Measurements from ENCODE around the gene GTPBP6. TPM values are rescaled to one million over a fixed set of nuclear protein-coding genes. Genes with fewer than 3 reads are reported as not detected.

Gene GTPBP6
- total and polyA plus RNA-seq, 8 donors, result 31.1 to 63.2 (median 53.1) TPM

- Histone ChIP-seq H3K27me3 (no peaks in the 10 kb centered on the region), H3K9me3 (no peaks in the 10 kb centered on the region), H3K27ac (no peak overlapping the region), H3K4me3 (no peak overlapping the region), H3K36me3 (no peaks in the 10 kb centered on the region), H3K4me1 (peaks cover 0 to 3% of the 10 kb centered on the region in 2 donors)
- intact Hi-C loops (cut with DNase I), result no loop called here
- TF ChIP-seq, protein P1, sequence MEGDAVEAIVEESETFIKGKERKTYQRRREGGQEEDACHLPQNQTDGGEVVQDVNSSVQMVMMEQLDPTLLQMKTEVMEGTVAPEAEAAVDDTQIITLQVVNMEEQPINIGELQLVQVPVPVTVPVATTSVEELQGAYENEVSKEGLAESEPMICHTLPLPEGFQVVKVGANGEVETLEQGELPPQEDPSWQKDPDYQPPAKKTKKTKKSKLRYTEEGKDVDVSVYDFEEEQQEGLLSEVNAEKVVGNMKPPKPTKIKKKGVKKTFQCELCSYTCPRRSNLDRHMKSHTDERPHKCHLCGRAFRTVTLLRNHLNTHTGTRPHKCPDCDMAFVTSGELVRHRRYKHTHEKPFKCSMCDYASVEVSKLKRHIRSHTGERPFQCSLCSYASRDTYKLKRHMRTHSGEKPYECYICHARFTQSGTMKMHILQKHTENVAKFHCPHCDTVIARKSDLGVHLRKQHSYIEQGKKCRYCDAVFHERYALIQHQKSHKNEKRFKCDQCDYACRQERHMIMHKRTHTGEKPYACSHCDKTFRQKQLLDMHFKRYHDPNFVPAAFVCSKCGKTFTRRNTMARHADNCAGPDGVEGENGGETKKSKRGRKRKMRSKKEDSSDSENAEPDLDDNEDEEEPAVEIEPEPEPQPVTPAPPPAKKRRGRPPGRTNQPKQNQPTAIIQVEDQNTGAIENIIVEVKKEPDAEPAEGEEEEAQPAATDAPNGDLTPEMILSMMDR (IDR thresholded peaks at IDR 0.05), result no peak
- DNase-seq (peak in 2 of 4 donors; percentile 43 to 51), ATAC-seq (no peak)
Observed at GRCh38 chrX:261919-262352, 56.7 kb downstream of the GTPBP6 start.

DNA sequence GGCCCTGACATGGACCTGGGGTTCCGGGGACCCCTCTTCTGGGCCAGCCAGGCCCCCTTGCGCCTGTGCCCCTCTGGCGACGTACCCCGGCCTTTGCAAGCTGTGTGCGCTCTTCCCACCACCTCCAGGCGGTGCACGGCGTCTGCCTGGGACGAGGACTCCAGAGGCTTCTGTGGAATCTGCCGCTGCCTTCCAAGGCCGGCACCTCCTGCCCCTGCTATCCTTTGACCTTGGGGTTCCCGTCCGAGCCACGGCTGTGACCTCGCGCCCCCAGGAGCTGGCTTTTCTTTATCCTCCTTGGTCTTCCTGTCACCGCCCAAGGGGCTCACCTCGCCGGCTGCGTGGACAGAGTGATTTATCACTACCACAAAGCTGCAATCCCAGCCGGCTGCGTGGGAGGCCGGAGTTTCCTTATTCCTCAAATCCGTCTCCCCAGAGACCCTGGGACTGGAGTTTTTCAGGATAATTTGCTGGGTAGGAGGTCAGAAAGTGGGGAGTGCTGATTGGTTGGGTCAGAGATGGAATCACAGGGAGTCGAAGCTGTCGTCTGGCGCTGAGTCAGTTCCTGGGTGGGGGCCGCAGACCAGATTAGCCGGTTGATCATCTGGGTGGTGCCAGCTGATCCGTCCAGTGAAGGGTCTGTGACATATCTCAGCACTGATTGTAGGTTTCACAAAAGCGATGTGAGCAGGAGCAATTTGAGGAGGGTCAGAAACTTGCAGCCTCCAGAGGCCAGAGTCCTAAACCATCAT lies 57.3 kb downstream of the GTPBP6 start:
- intact Hi-C loops (cut with DNase I), result no loop called here
- Histone ChIP-seq H3K4me1 (peaks cover 0 to 3% of the 10 kb centered on the region in 2 donors), H3K27ac (no peak overlapping the region), H3K27me3 (no peaks in the 10 kb centered on the region), H3K36me3 (no peaks in the 10 kb centered on the region), H3K4me3 (no peak overlapping the region), H3K9me3 (no peaks in the 10 kb centered on the region)
- DNase-seq, result peak in 1 of 4 donors; percentile 80
- ATAC-seq, result no peak
- TF ChIP-seq, protein P1 (IDR thresholded peaks at IDR 0.05), result no peak

GRCh38 chrX:259692-260355 lies 58.8 kb downstream of the GTPBP6 start:
- TF ChIP-seq, protein P1 (IDR thresholded peaks at IDR 0.05), result no peak
- no peak overlapping the region for H3K27ac ChIP-seq
- peaks cover 0 to 3% of the 10 kb centered on the region in 2 donors for H3K4me1 ChIP-seq
- ATAC-seq, result no peak
- no peak for DNase-seq
- H3K36me3 ChIP-seq, result no peaks in the 10 kb centered on the region
- no peaks in the 10 kb centered on the region for H3K9me3 ChIP-seq
- intact Hi-C loops (cut with DNase I), result no loop called here
- H3K4me3 ChIP-seq, result no peak overlapping the region
- H3K27me3 ChIP-seq, result no peaks in the 10 kb centered on the region

DNA sequence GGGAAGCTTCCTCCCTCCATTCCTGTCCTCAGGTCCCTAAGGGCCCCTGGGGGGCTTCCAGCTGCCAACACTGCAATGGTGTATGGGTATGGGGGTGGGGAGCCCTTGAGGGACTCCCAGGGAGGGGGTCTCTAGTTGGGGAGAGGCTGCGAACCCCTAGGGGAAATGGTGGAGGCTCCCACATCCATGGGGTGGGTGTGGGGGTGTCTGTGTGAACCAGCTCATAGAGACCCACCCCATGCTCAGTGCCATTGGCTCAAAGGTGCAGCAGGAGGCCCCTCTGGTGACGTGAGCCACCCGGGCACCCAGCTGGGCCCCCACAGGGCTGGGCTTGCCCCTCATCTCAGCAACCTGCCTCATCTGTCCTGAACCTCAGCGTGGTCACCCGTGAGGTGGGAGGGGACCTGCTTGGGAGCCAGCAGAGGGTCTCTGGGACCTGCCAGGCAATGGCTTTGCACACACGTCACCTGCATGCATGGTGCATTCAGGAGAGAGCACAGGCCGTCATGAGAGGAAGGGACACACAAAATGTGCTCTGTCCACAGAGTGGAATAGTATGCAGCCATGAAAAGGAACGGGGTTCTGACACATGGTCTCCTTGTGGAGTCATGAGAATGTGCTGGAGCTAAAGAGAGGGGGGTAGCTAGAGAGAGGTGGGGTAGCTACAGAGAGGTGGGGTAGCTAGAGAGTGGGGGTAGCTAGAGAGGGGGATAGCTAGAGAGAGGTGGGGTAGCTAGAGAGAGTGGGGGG lies 60.1 kb downstream of the GTPBP6 start:
- intact Hi-C loops (cut with DNase I), result no loop called here
- TF ChIP-seq, protein P1 (IDR thresholded peaks at IDR 0.05), result no peak
- Histone ChIP-seq H3K27me3 (no peaks in the 10 kb centered on the region), H3K36me3 (no peaks in the 10 kb centered on the region), H3K9me3 (peaks cover 0 to 2% of the 10 kb centered on the region in 2 donors), H3K4me3 (no peak overlapping the region), H3K4me1 (no peaks in the 10 kb centered on the region), H3K27ac (no peak overlapping the region)
- DNase-seq (no peak), ATAC-seq (no peak)
